HT-29 (cell line): ENCODE data around the gene KLF1. TPM values are rescaled to one million over a fixed set of nuclear protein-coding genes. Genes with fewer than 3 reads are reported as not detected.
"Not testable (repeated sequence)": the region's sequence is repeated elsewhere in the genome, so short reads cannot be mapped to it uniquely, and the experiment has no call there.

ENCODE experiments used
- DNase-seq: peaks from one replicate; pipeline ENCODE4 v3.0.0-alpha.2; 2015; ENCODE audit warnings: low spot score
- total RNA-seq: library from RNA; depleted of rRNA; stranded (reverse); fragments of >200 nt; shearing (Covaris generic); gene quantifications from 2 replicates; pipeline ENCODE4 v1.2.3, GENCODE V29; 2014; rRNA removed

KLF1 gene
- total RNA-seq: not detected in 2 replicates

GRCh38 chr19:12886969-12887747 is at the start of gene KLF1:
Gene KLF1, minus strand, starts transcription at chr19:12887201. Its CDS starts 61 bp downstream, at chr19:12887140.
- DNase-seq: no peak

- no peak for DNase-seq
Measured at GRCh38 chr19:12936582-12936981, 49.6 kb upstream of the KLF1 start.

- no peak for DNase-seq
Measured at GRCh38 chr19:12935071-12935470, 48.1 kb upstream of the KLF1 start.

- peak; percentile 82 for DNase-seq
Measured at GRCh38 chr19:12933287-12934072, 46.5 kb upstream of the KLF1 start, which contains the start of gene FARSA. Gene FARSA, minus strand, starts transcription at chr19:12933711. Its CDS starts 15 bp downstream, at chr19:12933696.

GRCh38 chr19:12932392-12933286 is 45.6 kb upstream of the KLF1 start:
- DNase-seq: no peak

GRCh38 chr19:12930002-12930645 is 43.1 kb upstream of the KLF1 start:
- DNase-seq: no peak

GRCh38 chr19:12924621-12925310 is 37.8 kb upstream of the KLF1 start:
- no peak for DNase-seq

GRCh38 chr19:12922959-12923358 is 36.0 kb upstream of the KLF1 start:
- DNase-seq: no peak

GRCh38 chr19:12921047-12921446 is 34.0 kb upstream of the KLF1 start:
- DNase-seq: no peak

GRCh38 chr19:12918253-12918652 is 31.3 kb upstream of the KLF1 start:
- no peak for DNase-seq

- DNase-seq: not testable (repeated sequence)
Measured at GRCh38 chr19:12915860-12916259, 28.9 kb upstream of the KLF1 start.

- DNase-seq: no peak
Measured at GRCh38 chr19:12913851-12914690, 27.1 kb upstream of the KLF1 start.

GRCh38 chr19:12913011-12913561 is 26.1 kb upstream of the KLF1 start:
- no peak for DNase-seq

GRCh38 chr19:12912571-12912970 is 25.6 kb upstream of the KLF1 start:
- DNase-seq: no peak

GRCh38 chr19:12907166-12907565 is 20.2 kb upstream of the KLF1 start:
- DNase-seq: no peak

GRCh38 chr19:12899891-12900518 is 13.0 kb upstream of the KLF1 start:
- no peak for DNase-seq

GRCh38 chr19:12896460-12896859 is 9.5 kb upstream of the KLF1 start:
- DNase-seq: no peak

- DNase-seq: no peak
Measured at GRCh38 chr19:12893582-12893981, 6.6 kb upstream of the KLF1 start.

GRCh38 chr19:12891553-12892021 is 4.6 kb upstream of the KLF1 start:
- no peak for DNase-seq
